Measurements from ENCODE around the gene PRPF38A. TPM values are rescaled to one million over a fixed set of nuclear protein-coding genes. Genes with fewer than 3 reads are reported as not detected.

The PRPF38A gene
- polyA plus RNA-seq, 2 of the 4 experiments (the other 2 are of a cell fraction), result 12.9 to 30.4 TPM

- ChIA-PET POLR2A (no interaction called here), CTCF (interaction anchor here (0.6 to 1.0 kb wide), 2 partner anchors 14 to 255 kb away, joined by 3 read pairs; no protein-coding TSS in a partner anchor)
These were observed 28.4 kb downstream of the PRPF38A start for GRCh38 chr1:52432807-52433206.

GRCh38 chr1:52435211-52435610 lies 30.8 kb downstream of the PRPF38A start:
- H3K4me3 ChIP-seq, result no peak overlapping the region
- H3K4me2 ChIP-seq, result no peak overlapping the region
- no peak for DNase-seq (ENCODE audit: low read depth in 1 of 2, low spot score in 1 of 2)
- CTCF ChIA-PET, result interaction anchor here (0.6 to 1.0 kb wide), 2 partner anchors 67 to 97 kb away, joined by 3 read pairs; no protein-coding TSS in a partner anchor
- 92% methylated on average over 1 of the region's 1 CpG for WGBS (ENCODE audit: missing lambda C conversion rate)
- no peak for TF ChIP-seq KDM5A (IDR thresholded peaks at IDR 0.05)
- TF ChIP-seq CEBPB (IDR thresholded peaks at IDR 0.05), result no peak
- no peak for TF ChIP-seq TFCP2L1 (CRISPR knock-in tag; IDR thresholded peaks at IDR 0.05)
- no peak for TF ChIP-seq JUN (IDR thresholded peaks at IDR 0.05)
- TF ChIP-seq NFE2L2 (conservative IDR thresholded peaks at IDR 0.05; ENCODE audit: low read length), result no peak
- no peak overlapping the region for H3K27ac ChIP-seq
- no peak for ATAC-seq
- POLR2A ChIA-PET, result no interaction called here
- FAIRE-seq, result no peak
- no peaks in the 10 kb centered on the region for H3K9me3 ChIP-seq
- no peaks in the 10 kb centered on the region for H3K4me1 ChIP-seq

More at GRCh38 chr1:52432807-52433206, 28.4 kb downstream of the PRPF38A start:
- no peak overlapping the region for H3K4me3 ChIP-seq
- FAIRE-seq (no peak), ATAC-seq (no peak), DNase-seq (ENCODE audit: low read depth in 1 of 2, low spot score in 1 of 2) (no peak)
- H3K4me1 ChIP-seq, result no peaks in the 10 kb centered on the region
- TF ChIP-seq MYC (IDR thresholded peaks at IDR 0.05; ENCODE audit: borderline replicate concordance, low read length) (no peak), HDAC2 (IDR thresholded peaks at IDR 0.05) (no peak), GATA3 (IDR thresholded peaks at IDR 0.05; ENCODE audit: borderline replicate concordance) (no peak), RNF2 (IDR thresholded peaks at IDR 0.05; ENCODE audit: borderline replicate concordance, low read depth) (no peak), CBX8 (IDR thresholded peaks at IDR 0.05) (no peak), RARB (CRISPR knock-in tag; IDR thresholded peaks at IDR 0.05) (no peak), BHLHE40 (IDR thresholded peaks at IDR 0.05; ENCODE audit: low read depth, low read length) (no peak), BCL3 (IDR thresholded peaks at IDR 0.05) (no peak), NR3C1 (IDR thresholded peaks at IDR 0.05) (no peak), KDM5A (IDR thresholded peaks at IDR 0.05) (no peak), SREBF2 (IDR thresholded peaks at IDR 0.05) (no peak), E2F6 (IDR thresholded peaks at IDR 0.05; ENCODE audit: borderline replicate concordance, low read depth) (no peak), POLR2AphosphoS2 (conservative IDR thresholded peaks at IDR 0.05; ENCODE audit: low read length) (no peak), NPAS2 (CRISPR knock-in tag; IDR thresholded peaks at IDR 0.05; ENCODE audit: borderline replicate concordance) (no peak), USF2 (IDR thresholded peaks at IDR 0.05) (no peak), KDM1A (IDR thresholded peaks at IDR 0.05; ENCODE audit: low read depth) (no peak), PBX3 (IDR thresholded peaks at IDR 0.05) (no peak), JUNB (IDR thresholded peaks at IDR 0.05) (no peak), MAZ (IDR thresholded peaks at IDR 0.05; ENCODE audit: borderline replicate concordance, low read depth, low read length) (no peak), FOXS1 (CRISPR knock-in tag; IDR thresholded peaks at IDR 0.05) (no peak)
- no peak overlapping the region for H3K27ac ChIP-seq
- 90% methylated on average over 8 of the region's 8 CpGs for WGBS (ENCODE audit: missing lambda C conversion rate)
- no peak overlapping the region for H3K4me2 ChIP-seq
- H3K9me3 ChIP-seq, result no peaks in the 10 kb centered on the region
